Uterus (tissue), 2 donors: ENCODE measurements around the gene PRKG1.
"Not testable (repeated sequence)": the region's sequence is repeated elsewhere in the genome, so short reads cannot be mapped to it uniquely, and the experiment has no call there.

Source experiments
- CTCF ChIP-seq, 4 experiments: fragments of 200-600 bp in 2 of 4; fragments of 450-650 bp in 2 of 4; sonication (generic) in 2 of 4; IDR thresholded peaks; one replicate each; pipeline ENCODE4 v1.5.1; 2016 to 2019; ENCODE audit warnings: antibody characterized with exemption in 4 of 4, mild to moderate bottlenecking in 2 of 4, moderate library complexity in 1 of 4
- POLR2A ChIP-seq, 2 donors: fragments of 450-650 bp; IDR thresholded peaks; one replicate each; pipeline ENCODE4 v1.6.1; 2016; ENCODE audit warnings: antibody characterized with exemption in 2 of 2, mild to moderate bottlenecking in 1 of 2, moderate library complexity in 1 of 2

GRCh38 chr10:51212937-51213336, 138.7 kb downstream of the PRKG1 start:
- TF ChIP-seq CTCF, POLR2A (IDR thresholded peaks at IDR 0.05): not testable (repeated sequence)
